Gastroesophageal sphincter (tissue), 3 donors: ENCODE data around the gene ATP23.

Experiments
- CTCF ChIP-seq, 4 experiments: fragments of 200-600 bp in 2 of 4; fragments of 450-650 bp in 2 of 4; sonication (generic) in 1 of 4; IDR thresholded peaks; one replicate each; pipeline ENCODE4 v1.5.1; 2017 to 2019; ENCODE audit warnings: antibody characterized with exemption in 4 of 4, mild to moderate bottlenecking in 2 of 4, moderate library complexity in 2 of 4
- EP300 ChIP-seq: sonication (generic); formaldehyde crosslinking; IDR thresholded peaks from one replicate; pipeline ENCODE4 v1.6.1; 2017; ENCODE audit warnings: antibody characterized with exemption, mild to moderate bottlenecking
- POLR2A ChIP-seq, 2 donors: fragments of 450-650 bp; IDR thresholded peaks; one replicate each; pipeline ENCODE4 v1.6.1; 2017; ENCODE audit warnings: antibody characterized with exemption in 2 of 2, mild to moderate bottlenecking in 2 of 2, moderate library complexity in 1 of 2
- POLR2AphosphoS5 ChIP-seq: sonication (generic); formaldehyde crosslinking; IDR thresholded peaks from one replicate; pipeline ENCODE4 v1.6.1; 2017; ENCODE audit warnings: antibody characterized with exemption

GRCh38 chr12:57902478-57902969 is 38.8 kb upstream of the ATP23 start:
- TF ChIP-seq CTCF (IDR thresholded peaks at IDR 0.05), result no peak
- TF ChIP-seq EP300, result no peak
- no peak for TF ChIP-seq POLR2A (IDR thresholded peaks at IDR 0.05)
- TF ChIP-seq POLR2AphosphoS5, result no peak
